Measurements from ENCODE around the gene DIP2B. TPM values are rescaled to one million over a fixed set of nuclear protein-coding genes. Genes with fewer than 3 reads are reported as not detected.

Gene DIP2B
- total RNA-seq, 1 donor from 2014 or later: 8.5 TPM

GRCh38 chr12:50637870-50638481, 133.2 kb downstream of the DIP2B start:
- intact Hi-C loops (cut with DNase I): loop anchor here (1.0 to 5.0 kb wide), 2 partner anchors 134 to 561 kb away; partner anchors contain the start of gene DIP2B
- DNase-seq (ENCODE audit: low spot score in 2 of 2): no peak
- Histone ChIP-seq H3K27me3 (no peaks in the 10 kb centered on the region), H3K9me3 (no peaks in the 10 kb centered on the region), H3K36me3 (peaks cover 3 to 6% of the 10 kb centered on the region in 2 donors), H3K27ac (no peak overlapping the region), H3K4me3 (no peak overlapping the region), H3K4me1 (peaks cover 0 to 3% of the 10 kb centered on the region in 2 donors)
- TF ChIP-seq, protein P1, sequence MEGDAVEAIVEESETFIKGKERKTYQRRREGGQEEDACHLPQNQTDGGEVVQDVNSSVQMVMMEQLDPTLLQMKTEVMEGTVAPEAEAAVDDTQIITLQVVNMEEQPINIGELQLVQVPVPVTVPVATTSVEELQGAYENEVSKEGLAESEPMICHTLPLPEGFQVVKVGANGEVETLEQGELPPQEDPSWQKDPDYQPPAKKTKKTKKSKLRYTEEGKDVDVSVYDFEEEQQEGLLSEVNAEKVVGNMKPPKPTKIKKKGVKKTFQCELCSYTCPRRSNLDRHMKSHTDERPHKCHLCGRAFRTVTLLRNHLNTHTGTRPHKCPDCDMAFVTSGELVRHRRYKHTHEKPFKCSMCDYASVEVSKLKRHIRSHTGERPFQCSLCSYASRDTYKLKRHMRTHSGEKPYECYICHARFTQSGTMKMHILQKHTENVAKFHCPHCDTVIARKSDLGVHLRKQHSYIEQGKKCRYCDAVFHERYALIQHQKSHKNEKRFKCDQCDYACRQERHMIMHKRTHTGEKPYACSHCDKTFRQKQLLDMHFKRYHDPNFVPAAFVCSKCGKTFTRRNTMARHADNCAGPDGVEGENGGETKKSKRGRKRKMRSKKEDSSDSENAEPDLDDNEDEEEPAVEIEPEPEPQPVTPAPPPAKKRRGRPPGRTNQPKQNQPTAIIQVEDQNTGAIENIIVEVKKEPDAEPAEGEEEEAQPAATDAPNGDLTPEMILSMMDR (IDR thresholded peaks at IDR 0.05): peak; percentile 19 to 66 (median 48)

DNA sequence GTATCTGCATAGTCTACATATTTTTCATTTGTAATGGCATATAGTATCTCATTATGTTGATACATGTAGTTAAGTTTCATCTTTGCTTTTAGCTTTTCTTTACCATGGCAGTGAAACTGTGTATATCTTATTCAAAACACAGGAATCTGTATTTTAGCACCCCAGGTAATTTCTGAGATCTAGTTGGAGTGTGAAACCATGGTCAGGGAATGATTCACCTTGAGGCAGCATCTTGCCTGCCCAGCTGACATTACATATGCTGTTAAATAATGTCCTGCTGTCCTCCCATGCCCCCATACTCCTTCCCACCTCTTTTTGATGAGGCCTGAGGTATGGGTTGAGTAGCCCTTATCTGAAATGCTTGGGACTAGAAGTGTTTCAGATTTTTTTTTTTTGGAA, 133.7 kb downstream of the DIP2B start:
- intact Hi-C loops (cut with DNase I): loop anchor here (1.0 to 5.0 kb wide), 2 partner anchors 134 to 561 kb away; partner anchors contain the start of gene DIP2B
- Histone ChIP-seq H3K4me3 (no peak overlapping the region), H3K27me3 (no peaks in the 10 kb centered on the region), H3K27ac (no peak overlapping the region), H3K9me3 (no peaks in the 10 kb centered on the region), H3K4me1 (peaks cover 0 to 3% of the 10 kb centered on the region in 2 donors), H3K36me3 (peaks cover 3 to 6% of the 10 kb centered on the region in 2 donors)
- no peak for DNase-seq (ENCODE audit: low spot score in 2 of 2)
- TF ChIP-seq, protein P1 (IDR thresholded peaks at IDR 0.05): no peak

GRCh38 chr12:50639721-50640120, 134.9 kb downstream of the DIP2B start:
- Histone ChIP-seq H3K36me3 (peaks cover 3 to 6% of the 10 kb centered on the region in 2 donors), H3K9me3 (no peaks in the 10 kb centered on the region), H3K4me3 (no peak overlapping the region), H3K27ac (no peak overlapping the region), H3K4me1 (peaks cover 0 to 3% of the 10 kb centered on the region in 2 donors), H3K27me3 (no peaks in the 10 kb centered on the region)
- intact Hi-C loops (cut with DNase I): loop anchor here (5.0 kb wide), 1 partner anchor 562 kb away; no protein-coding TSS in a partner anchor
- TF ChIP-seq, protein P1 (IDR thresholded peaks at IDR 0.05): no peak
- DNase-seq (ENCODE audit: low spot score in 2 of 2): no peak

GRCh38 chr12:50640321-50640939, 135.6 kb downstream of the DIP2B start:
- Histone ChIP-seq H3K27me3 (no peaks in the 10 kb centered on the region), H3K27ac (no peak overlapping the region), H3K9me3 (no peaks in the 10 kb centered on the region), H3K4me3 (no peak overlapping the region), H3K36me3 (peaks cover 3 to 6% of the 10 kb centered on the region in 2 donors), H3K4me1 (peaks cover 0 to 3% of the 10 kb centered on the region in 2 donors)
- TF ChIP-seq, protein P1 (IDR thresholded peaks at IDR 0.05): no peak
- intact Hi-C loops (cut with DNase I): no loop called here
- DNase-seq (ENCODE audit: low spot score in 2 of 2): no peak

DNA sequence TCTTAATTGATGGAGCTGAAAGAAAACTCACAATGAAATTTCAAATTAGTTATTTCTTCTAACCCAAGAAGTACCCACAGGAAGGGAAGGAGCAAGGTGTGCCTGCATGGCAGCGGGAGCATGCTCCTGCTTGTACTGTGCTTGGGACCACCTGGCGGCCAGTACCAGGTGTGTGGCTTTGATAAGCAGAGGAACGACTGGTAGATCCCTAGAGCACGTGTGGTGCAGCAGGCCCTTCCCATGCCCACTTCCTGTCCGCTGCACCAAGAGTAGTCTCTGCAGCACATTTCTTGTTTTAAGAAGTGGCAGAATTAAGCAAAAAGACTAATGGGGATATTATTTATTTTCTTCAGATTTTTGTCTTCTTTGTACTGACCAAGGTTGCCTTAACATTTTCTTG, 136.8 kb downstream of the DIP2B start:
- Histone ChIP-seq H3K9me3 (no peaks in the 10 kb centered on the region), H3K4me1 (peaks cover 0 to 3% of the 10 kb centered on the region in 2 donors), H3K27ac (no peak overlapping the region), H3K27me3 (no peaks in the 10 kb centered on the region), H3K4me3 (no peak overlapping the region), H3K36me3 (peaks cover 3 to 6% of the 10 kb centered on the region in 2 donors)
- TF ChIP-seq, protein P1 (IDR thresholded peaks at IDR 0.05): no peak
- intact Hi-C loops (cut with DNase I): no loop called here
- DNase-seq (ENCODE audit: low spot score in 2 of 2): no peak

Data from ascending aorta (tissue), 2 donors.